Measurements from ENCODE around the gene SETD6.

SETD6 gene

GRCh38 chr16:58499092-58499511, 16.2 kb upstream of the SETD6 start:
- no peak overlapping the region for H3K4me3 ChIP-seq (ENCODE audit: low read depth, low read length)
- TF ChIP-seq, protein P1, sequence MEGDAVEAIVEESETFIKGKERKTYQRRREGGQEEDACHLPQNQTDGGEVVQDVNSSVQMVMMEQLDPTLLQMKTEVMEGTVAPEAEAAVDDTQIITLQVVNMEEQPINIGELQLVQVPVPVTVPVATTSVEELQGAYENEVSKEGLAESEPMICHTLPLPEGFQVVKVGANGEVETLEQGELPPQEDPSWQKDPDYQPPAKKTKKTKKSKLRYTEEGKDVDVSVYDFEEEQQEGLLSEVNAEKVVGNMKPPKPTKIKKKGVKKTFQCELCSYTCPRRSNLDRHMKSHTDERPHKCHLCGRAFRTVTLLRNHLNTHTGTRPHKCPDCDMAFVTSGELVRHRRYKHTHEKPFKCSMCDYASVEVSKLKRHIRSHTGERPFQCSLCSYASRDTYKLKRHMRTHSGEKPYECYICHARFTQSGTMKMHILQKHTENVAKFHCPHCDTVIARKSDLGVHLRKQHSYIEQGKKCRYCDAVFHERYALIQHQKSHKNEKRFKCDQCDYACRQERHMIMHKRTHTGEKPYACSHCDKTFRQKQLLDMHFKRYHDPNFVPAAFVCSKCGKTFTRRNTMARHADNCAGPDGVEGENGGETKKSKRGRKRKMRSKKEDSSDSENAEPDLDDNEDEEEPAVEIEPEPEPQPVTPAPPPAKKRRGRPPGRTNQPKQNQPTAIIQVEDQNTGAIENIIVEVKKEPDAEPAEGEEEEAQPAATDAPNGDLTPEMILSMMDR (IDR thresholded peaks at IDR 0.05; ENCODE audit: borderline replicate concordance, insufficient read depth, low read depth, low read length): no peak

GRCh38 chr16:58499615-58500351, 15.5 kb upstream of the SETD6 start, which contains the start of gene NDRG4:
TSS of gene NDRG4 (plus strand) at chr16:58500143. CDS start at chr16:58500249, 106 bp downstream.
- TF ChIP-seq, protein P1 (IDR thresholded peaks at IDR 0.05; ENCODE audit: borderline replicate concordance, insufficient read depth, low read depth, low read length): no peak
- H3K4me3 ChIP-seq (ENCODE audit: low read depth, low read length): no peak within 1 kb of the TSS

GRCh38 chr16:58500430-58501241, 14.7 kb upstream of the SETD6 start:
- TF ChIP-seq, protein P1 (IDR thresholded peaks at IDR 0.05; ENCODE audit: borderline replicate concordance, insufficient read depth, low read depth, low read length): no peak
- no peak overlapping the region for H3K4me3 ChIP-seq (ENCODE audit: low read depth, low read length)

GRCh38 chr16:58501242-58502131, 13.8 kb upstream of the SETD6 start:
- H3K4me3 ChIP-seq (ENCODE audit: low read depth, low read length): no peak overlapping the region
- TF ChIP-seq, protein P1 (IDR thresholded peaks at IDR 0.05; ENCODE audit: borderline replicate concordance, insufficient read depth, low read depth, low read length): no peak

DNA sequence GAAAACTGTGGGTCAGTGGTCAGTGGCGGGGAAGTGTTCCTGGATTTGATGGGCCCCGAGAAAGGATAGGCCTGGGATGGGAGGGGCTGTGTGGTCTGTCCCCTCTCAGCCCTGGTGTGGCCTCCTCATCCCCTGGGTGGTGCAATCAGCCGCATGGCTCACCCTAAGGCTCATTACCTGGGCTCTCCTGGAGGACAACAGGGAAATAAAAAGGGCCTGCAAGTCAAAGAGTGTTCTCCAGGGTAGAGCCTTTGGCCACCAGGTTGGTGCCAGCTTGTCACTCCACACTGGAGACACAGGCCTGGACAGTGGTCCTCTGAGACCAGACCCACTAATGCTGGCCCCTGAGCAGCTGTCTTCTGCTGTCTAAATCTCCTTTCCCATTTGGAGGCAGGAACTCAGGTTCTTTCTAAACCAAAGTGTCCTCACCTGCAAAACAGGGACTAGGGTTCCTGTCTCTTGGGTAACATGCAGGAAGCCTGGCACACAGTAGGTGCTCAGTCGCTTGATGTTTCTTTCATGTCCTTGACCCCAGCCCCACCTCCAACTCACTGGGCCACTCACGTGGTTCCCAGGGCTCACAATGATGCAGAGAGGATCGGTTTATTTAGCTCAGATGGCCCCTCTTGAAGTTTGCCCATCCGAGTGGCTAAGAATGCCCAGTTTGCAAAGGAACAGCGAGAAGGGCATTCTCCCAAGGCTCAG, 12.9 kb upstream of the SETD6 start:
- TF ChIP-seq, protein P1 (IDR thresholded peaks at IDR 0.05; ENCODE audit: borderline replicate concordance, insufficient read depth, low read depth, low read length): no peak
- H3K4me3 ChIP-seq (ENCODE audit: low read depth, low read length): no peak overlapping the region

- H3K4me3 ChIP-seq (ENCODE audit: low read depth, low read length): no peak overlapping the region
- TF ChIP-seq, protein P1 (IDR thresholded peaks at IDR 0.05; ENCODE audit: borderline replicate concordance, insufficient read depth, low read depth, low read length): no peak
Observed at GRCh38 chr16:58503166-58503862, 12.0 kb upstream of the SETD6 start.

Data from GM12875 (cell line).